ENCODE results near the gene NXPH3.
A peak's percentile ranks its signal among the peaks of the same experiment; 100 is the strongest.
"Not testable (repeated sequence)": the region's sequence is repeated elsewhere in the genome, so short reads cannot be mapped to it uniquely, and the experiment has no call there.

The NXPH3 gene

DNA sequence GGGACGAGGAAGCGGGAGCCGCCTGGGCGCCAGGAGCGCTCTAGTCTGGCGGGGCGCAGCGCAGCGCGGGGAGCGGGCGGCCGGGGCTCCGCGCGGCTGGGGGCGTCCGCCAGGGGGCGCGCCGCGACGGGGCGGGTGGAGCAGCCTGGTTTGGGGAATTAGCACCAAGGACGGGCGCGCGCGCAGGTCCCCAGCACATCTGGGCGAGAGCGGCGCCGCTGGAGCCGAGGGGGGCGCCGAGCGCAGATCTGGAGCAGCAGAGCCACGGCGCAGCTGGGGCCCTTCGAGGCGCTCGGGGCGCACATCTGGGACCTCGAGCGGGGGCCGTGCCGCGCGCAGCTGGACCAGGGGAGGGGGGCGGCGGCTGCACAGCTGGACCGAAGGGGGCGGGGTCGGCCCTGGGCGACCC lies at the start of gene NXPH3:
Gene NXPH3 (plus strand): TSS at position 193 of the 409 bp plus-strand sequence. CDS start 349 bp downstream, outside the sequence.
- peak; percentile 41 for DNase-seq

DNA sequence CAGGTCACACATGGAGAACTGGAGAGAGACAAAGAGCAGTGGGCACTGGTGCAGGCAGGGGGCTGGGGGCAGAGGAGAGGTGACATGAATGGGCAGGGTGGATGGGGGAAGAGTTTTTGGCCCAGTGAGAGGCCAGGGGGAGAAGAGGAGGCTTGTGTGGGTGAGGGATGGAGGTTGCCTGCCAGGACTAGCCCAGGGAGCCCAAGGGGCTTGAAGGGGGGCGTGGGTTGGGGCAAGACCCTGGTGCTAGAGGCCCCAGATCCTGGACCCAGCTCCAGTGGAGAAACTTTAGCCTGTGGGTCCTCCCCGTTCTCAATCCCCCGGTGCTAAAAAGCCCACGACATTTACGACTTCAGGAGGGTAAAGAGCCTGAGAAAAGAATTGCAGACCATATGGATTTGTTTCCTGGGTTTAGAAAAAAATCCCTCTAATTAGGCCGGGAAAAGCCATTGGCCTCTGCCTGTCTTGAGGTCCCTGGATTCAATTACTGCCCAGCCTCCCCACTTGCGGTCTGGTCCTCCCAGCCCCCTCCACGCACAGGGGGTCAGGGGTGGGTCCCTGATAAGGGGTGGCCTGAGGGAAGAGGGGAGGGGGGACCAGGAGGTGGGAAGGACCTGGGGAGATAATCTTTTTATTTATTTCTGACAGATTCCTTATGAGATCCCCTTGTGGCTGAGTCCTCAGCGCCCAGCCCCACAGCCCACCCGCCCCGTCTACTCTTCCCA lies 47.6 kb upstream of the NXPH3 start:
- no peak for DNase-seq

DNA sequence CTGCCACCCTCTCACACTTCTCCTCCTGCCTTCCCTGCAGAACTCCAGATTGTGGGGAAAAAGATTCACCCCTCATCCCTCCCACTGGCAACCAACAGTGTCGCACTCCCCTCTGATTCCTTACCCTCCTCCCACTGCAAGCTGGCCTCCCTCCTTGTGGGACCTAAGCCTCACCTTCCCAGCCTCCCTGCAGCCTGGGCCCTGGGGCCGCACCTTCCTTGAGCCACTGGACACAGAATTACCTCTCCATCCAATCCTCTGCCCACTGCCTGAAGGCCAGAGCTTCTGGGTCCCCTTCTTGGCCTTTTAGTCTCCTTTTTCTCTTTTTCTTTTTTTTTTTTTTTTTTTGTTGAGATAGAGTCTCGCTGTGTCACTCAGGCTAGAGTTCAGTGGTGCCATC lies 46.7 kb upstream of the NXPH3 start:
- DNase-seq = no peak

DNA sequence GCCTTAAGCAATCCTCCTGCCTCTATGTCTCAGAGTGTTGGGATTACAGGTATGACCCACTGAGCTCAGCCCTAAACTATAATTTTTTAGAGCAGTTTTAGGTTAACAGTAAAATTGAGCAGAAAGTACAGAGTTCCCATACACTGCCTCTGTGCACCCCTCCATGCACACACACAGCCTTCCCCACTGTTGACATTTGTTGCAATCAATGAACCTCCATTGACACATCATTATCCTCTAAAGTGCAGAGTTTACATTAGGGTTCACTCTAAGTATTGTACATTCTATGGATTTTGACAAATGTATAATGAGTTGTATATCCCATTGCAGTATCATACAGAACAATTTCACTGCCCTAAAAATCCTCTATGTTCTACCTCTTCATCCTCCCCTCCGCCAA lies 45.6 kb upstream of the NXPH3 start:
- DNase-seq = no peak

DNA sequence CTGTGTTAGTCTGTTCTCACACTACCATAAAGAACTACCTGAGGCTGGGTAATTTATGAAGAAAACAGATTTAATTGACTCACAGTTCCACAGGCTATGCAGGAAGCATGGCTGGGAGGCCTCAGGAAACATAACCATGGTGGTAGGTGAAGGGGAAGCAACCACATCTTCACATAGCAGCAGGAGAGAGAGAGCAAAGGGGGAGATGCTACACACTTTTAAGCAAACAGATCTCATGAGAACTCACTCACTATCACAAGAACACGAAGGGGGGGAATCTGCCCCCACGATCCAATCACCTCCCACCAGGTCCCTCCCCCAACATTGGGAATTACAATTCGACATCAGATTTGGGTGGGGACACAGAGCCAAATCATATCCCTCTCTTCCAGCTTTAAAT lies 31.8 kb upstream of the NXPH3 start:
- DNase-seq = no peak

DNA sequence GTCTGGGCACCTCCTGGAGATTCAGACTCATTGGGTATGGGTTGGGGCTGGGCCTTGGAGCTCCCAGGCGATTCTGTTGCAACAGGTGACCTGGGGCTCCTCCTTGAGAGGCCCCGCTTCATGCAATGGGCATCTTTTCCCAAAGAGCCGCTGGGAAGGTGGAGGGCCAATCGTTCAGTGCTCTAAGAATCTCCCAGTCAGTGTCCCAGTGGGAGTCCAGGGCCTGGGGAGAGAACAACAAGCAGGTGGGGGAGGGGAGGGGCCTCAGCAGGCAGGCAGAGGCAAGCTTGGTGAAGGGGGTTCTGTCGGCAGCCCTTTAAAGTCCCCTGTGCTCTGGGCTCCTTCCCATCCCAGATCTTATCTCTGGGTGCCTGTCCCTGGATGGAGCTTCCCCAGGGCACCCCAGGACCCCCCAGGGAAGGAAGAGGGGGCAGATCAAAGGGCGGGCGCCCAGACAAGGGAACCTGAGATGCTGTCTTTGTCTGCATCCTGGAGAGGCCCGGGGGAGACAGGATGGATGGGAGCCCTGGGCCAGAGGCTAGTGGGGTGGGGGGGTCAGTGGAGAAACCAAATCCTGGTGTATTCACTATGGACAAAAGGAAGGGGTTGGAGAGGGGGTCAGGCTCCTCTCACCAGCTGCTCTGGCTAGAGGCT lies 30.5 kb upstream of the NXPH3 start:
- no peak for DNase-seq

DNA sequence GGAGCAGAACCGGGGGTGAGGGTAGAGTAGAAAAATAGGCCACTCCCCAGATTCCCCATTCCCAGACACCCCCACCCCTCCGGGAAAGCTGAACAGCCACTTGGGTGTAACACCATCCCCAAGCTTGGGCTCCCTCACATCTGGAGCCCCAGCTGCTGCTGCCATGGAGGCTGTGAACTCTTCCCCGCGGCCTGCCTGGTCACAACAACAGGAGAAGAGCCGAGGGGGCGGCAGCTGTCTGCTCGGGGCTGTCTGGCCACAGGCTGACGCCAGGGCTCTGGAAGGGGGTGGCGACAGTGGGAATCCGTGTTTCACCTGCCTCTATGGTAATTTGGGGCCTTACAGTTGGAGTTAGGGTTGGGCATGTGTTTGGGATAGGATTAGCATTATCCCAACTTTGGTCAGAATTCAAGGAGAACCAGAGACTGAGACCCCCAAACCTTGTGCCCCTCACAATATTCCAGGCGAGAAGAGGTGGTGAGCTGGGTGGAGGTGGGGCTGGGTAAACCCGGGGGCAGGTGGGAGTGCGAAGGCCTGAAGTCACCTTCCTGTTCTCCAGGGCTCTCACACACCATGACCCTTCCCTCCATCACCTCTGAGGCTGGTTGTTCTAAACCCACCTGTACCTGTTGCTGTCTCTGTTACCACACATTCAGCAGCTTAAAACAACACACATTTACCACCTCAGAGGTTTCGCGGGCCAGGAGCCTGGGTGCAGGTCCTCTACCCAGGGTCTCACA lies 29.7 kb upstream of the NXPH3 start:
- DNase-seq = no peak

DNA sequence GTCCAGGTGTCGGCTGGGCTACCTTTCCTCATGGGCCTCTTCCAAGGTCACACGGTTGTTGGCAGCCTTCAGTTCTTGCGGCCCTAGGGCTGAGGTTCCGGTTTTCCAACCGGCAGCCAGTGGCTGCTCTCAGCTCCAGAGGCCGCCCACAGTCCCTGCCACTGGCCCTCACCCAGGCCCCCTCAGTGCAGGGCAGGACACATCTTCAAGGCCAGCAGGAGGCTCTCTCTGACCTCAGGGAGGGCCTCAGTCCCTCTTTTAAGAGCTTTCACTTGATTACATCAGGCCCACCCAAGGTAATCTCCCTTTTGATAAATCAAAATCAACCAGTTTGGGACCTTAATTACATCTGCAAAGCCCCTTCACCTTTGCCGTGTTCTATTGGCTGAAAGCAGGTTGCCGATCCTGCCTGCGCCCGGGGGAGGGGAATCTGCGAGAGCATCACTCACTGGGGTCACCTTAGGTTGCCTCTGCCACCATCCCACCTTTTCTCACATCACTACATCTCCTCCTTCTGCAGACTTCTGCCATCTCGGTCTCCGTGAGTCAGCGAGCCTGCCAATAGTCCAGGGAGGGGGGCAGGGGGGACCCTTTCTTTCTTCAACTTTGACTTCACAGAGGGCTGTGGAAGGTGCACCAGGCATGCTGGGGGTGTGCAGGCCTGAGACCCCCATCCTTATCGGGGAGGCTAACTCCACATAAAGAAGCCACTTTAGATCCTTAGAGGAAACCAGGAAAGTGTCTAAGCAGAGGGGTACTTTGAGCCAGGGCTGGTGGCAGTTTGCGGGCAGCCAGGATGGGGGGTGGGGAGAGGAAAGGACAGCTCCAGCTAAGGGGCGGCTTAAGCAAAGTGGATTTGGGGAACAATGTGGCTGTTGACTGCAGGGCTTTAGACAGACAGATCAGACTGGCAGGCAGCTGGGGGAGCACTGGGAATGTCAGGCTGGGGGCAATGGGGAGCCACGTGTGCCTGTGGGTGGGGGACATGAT lies 28.8 kb upstream of the NXPH3 start:
- no peak for DNase-seq

DNA sequence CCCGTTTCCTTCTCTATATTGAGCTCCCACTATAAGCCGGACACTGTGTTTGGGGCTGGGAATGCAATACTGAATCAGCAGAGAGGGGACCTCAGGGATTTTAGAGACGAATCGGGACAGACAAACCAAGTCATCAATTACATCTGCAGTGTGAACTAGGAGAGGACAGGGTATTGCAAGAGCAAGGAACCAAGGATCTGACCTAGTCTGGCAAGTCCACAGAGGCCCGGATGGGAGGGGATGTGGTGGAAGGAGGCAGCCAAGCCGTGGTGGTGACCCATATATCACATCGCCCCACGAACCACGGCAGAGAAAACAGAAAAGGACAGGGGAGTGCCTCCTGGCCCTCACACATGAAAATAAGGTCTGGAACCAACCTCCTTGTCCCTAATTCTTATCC lies 28.1 kb upstream of the NXPH3 start:
- no peak for DNase-seq

DNA sequence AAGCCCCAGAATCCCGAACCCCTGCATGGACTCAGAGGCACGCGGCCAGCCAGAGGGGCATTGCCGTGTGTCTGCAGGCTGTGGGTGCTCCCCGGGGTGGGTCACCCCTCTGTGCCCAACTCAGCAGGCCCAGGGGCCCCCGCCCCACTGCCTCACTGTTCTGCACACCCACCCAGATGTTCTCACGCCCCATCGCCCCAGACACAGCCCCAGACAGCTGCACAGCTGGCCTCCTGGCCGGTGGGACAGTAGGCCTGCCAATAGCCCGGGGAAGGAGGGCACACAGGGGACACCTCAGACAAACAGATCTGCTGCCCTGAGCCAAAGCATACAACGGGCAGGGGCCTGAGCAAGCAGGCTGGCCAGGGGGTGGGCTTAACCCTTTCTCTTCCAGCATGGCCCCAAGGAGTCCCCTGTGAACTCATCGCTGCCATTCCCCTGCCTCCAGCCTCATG lies 27.6 kb upstream of the NXPH3 start:
- no peak for DNase-seq

DNA sequence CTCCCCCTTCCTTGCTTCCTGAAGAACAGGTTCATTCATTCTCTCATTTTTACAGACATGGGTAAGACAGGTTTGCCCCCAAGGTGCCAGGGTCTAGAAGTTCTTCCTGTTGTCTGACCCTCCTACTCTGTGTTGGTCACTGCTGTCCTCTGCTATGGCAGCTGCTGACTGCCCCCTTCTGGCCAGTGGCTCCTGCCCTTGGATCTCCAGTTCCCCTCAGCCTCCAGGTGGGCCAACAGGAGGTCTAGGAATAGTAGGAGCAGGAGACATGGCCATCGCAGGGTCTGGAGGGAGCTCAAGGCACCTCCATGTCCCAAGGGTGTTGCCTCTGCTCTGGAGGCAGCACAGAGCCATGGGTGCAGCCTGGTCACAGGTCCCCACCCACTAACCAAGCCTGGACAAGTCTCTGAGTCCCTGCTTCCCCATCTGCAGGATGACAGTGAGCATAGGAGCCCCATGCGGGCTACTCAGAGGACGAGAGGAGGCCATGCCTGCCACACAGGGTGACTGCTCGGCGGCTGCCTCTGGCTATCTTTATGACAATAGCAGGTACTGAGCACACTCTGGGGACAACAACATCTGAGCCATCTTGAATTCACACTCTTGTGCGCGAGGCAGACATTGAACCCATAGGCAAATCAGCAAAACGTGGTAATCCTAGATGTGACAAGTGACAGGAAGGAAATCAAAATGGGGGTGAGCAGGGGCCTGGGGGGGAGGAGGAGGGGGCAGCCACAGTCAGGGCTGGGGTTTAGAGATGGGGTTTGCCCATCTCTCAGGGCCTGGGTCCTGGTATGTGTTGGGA lies 27.0 kb upstream of the NXPH3 start:
- no peak for DNase-seq

DNA sequence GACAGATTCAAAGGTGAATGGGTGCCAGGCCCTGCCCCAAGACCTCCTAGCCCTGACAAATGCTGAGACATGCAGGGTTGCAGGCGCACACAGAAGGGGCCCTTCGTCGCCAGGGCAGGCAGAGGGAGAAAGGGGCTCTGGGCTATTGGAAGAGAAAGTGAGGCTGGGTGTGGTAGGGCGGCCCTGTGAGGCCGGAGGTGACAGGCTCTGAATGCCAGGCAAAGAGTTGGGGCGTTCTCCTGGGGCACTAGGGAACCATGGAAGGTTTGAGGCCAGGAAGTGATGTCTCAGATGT lies 26.4 kb upstream of the NXPH3 start:
- no peak for DNase-seq

DNA sequence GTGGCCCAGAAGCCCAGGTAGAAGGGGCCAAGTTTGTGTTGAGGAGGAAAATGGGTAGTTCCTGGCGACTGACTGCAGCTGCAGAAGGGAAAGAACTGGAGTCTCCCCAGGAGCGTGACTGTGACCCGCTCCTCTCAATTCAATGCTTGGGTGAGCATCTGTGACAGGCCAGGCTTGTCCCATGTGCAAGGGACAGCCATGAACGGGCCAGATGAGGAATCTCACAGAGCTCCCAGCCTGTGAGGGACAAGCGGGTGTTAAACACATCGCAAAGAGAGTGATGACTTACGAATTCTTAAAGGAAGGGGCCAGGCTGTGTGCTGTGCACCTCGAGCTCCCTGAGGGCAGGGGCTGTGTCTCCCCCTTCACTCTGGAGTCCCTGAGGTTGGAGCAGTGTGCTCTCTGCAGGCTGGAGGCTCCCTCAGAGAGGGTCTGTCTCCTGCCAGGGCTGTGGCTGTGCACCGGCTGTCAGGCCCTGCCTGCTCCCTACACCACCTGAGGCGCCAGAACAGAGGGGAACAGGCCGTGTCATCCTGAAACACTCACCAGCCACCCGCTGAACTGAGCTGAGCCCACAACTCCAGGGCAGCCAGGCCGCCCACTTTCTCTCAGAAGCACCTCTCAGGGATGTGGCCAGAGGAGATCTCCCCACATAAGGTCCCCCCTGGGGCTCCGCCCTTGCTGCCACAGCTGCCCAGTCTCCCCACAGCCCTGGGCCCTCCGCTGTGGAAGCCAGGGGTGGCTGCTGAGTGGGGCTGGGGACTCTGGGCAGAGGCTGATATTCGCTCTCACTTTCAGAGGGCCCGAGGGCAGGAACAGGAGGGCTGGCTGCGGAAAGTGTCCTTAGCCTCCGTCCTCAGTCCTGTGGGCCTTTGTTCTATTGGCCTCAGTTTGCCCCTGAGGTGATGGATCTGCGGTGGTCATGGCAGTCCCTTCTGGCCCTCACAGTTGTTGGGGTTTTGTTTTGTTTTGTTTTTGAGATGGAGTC lies 25.7 kb upstream of the NXPH3 start:
- DNase-seq = no peak

DNA sequence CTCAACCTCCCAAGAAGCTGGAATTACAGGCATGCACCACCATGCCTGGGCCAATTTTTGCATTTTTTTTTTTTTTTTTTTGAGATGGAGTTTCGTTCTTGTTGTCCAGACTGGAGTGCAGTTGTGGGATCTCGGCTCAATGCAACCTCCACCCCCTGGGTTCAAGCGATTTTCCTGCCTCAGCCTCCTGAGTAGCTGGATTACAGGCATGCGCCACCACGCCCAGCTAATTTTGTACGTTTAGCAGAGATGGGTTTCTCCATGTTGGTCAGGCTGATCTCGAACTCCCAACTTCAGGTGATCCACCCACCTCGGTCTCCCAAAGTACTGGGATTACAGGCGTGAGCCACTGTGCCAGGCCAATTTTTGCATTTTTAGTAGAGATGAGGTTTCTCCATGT lies 24.9 kb upstream of the NXPH3 start:
- not testable (repeated sequence) for DNase-seq

DNA sequence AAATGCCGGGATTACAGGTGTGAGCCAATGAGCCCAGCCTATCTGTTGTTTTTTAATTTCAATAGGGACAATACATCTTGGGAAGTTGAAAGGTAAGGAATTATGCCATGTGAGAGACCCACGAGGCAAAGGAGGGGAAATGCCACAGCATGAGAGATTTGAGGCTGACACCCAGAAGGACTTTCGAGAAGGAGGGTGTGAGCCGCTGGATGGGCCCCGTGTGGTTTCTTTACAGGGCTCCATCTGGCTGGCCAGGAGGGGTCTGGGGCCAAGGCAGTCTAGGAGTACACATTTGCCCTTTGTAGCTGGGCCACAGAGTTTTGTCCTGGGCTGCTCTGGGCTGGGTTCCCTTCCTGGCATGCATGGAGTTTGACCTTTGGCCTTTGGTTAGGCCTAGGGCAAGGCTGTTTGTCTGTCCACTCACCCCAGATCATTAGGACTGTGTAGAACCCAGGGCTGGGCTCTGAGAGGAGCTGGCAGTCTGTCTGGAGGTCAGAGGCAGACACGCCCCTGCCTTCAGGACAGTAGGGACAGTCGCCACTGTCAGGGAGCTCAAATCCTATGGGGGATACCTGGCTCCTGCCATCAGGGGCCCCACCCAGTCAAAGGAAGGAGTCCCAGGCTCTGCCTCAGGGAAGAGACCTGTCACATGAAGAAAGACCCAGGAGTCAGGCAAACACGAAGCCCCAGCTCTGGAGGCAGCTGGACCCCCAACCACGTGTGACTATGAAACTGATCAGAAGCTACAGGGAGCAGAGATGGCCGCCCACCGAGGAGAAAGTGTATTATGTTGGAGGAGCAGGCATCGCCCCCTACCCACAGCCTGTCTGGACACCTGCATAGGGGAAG lies 24.2 kb upstream of the NXPH3 start:
- no peak for DNase-seq

DNA sequence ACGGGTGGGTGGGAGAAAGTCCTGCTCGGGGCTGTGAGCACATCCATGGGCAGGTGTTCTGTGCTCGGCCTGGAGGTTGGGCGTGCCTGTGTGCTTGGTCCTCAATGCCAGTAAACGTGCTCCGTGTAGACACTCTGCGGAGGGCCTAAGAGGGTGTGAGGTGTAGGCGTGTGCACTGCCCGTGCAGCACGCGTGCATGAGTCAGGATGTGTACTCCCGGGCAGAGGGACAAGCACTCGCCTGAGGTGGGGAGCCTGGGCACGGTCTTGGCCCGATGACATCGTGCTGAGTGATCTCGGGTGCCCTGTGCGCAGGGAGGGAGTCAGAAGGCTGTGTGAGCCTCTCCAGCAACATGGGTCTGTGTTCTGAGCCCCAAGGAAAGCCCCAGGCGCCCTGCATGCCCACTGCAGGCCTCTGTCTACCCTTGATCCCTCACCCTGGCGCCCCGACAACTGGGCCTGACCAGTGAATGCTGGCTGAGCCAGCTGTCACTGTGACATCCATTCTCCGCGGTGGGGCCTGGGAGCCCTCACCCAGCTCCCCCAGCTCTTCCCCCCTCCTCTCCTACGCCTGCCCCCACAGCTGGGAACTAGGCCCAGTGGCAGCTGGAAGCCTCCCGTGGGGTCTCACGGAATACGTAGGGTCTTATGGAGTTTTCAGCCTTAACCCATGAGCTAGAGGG lies 23.5 kb upstream of the NXPH3 start:
- DNase-seq = no peak

DNA sequence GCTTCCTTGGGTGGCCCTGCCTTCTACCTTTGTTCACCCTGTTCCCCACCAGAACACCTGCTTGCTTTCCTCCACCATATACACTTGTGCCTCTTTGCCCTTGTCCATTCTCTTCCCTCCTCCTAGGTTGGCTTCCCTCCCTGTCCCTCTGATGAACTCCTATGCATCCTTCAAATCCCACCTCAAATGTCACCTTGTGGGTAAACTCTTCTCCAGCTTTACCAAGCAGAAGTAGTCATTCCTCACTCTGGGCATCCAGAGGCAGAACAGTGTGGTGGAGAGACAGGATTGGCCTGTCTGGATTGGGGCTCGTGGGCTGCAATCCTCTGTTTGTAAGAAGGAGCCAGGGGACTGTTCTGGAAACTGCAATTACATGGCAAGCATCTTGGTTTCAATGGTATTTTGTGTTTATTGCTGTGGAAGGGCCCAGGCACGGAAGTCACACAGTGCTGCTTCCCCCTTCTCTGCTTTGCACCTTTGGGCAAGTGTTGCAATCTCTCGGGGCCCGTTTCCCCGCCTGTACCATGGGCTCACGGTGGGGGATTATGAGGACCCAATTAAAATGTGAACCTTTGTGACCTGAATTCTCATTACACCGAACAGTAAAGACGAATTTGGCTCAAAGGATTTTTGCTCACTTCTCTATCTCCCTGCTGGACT lies 21.9 kb upstream of the NXPH3 start:
- DNase-seq = no peak

DNA sequence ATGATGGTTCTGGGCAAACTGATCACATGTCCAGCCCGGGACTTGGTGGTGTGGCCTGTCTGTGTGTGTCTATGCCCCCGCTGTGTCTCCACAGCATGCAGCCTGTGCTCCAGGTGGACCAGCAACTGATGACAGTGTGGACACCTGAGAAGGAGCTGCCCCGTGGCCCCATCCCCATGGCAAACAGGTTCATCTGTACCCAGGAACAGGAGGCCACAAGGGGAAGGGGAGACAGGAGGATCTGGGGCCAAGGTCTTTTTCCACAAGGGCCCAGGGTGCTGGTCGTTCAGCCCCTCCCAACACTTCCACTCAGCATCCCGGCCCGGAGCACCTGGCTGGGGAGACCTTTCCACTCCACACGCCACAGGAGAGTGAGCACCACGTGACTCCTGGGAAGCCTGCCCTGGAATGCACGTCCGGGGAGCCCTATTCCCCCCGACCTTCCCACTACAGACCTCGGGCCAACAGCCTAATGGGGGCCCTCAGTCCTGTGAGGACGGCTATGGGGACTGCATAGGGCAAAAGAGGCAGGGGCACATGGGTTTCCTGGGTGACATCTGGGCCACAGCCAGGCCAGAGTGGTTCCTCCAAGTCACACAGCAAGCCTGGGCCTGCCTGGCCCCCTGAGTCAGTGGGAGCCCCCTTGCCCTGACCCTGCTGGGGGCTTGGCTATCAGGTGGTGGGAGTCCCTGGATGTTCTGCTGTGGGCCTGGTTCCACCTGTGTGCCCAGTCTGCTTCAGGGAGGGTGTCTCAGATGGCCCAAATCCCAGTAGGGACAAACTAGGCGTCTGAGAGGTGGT lies 20.8 kb upstream of the NXPH3 start:
- no peak for DNase-seq

All from activated T-cell treated with anti-CD3 and anti-CD28 coated beads for 4 hours (primary cell).